A673 (cell line): Measurements from ENCODE around the gene CHRNA4. TPM values are rescaled to one million over a fixed set of nuclear protein-coding genes. Genes with fewer than 3 reads are reported as not detected.

ENCODE experiments used
- BruUV-seq: library from RNA; stranded (reverse); fragments of 400-500 nt; replicated peaks from 2 replicates; lab custom pipeline; 2021; lab: Mats Ljungman, UMichigan
- CTCF ChIA-PET: fragments of 300-600 bp; sonication (Branson Sonifier 250); formaldehyde crosslinking; loops from one replicate; lab custom pipeline; 2022; ENCODE audit warnings: antibody characterized with exemption; lab: Charles Lee
- POLR2A ChIA-PET: fragments of 300-600 bp; sonication (Branson Sonifier 250); formaldehyde crosslinking; loops from one replicate; lab custom pipeline; 2022; ENCODE audit warnings: antibody characterized with exemption; ENCODE audit not compliant: low non-redundant PET; lab: Charles Lee
- DNase-seq: peaks from one replicate; pipeline ENCODE4 v3.0.0-alpha.2; 2015; ENCODE audit warnings: low spot score
- H3K27ac ChIP-seq: fragments of 200-600 bp; sonication (generic); 2 replicates; pipeline ENCODE4 v1.5.1; 2016; ENCODE audit warnings: mixed run types, low read depth, mild to moderate bottlenecking, mixed read lengths, antibody characterized with exemption, low read length; ENCODE audit not compliant: poor library complexity, severe bottlenecking
- H3K27me3 ChIP-seq: fragments of 200-600 bp; sonication (generic); replicated peaks from 2 replicates; pipeline ENCODE4 v1.6.1; 2017; ENCODE audit warnings: mixed run types, low read depth, mild to moderate bottlenecking, mixed read lengths, antibody characterized with exemption, low read length; ENCODE audit not compliant: insufficient read depth, poor library complexity
- H3K36me3 ChIP-seq: fragments of 200-600 bp; sonication (generic); 2 replicates; pipeline ENCODE4 v1.6.1; 2016; ENCODE audit warnings: mixed run types, mild to moderate bottlenecking, mixed read lengths, antibody characterized with exemption, low read length; ENCODE audit not compliant: insufficient read depth, poor library complexity, severe bottlenecking
- H3K4me1 ChIP-seq: fragments of 200-600 bp; sonication (generic); 2 replicates; pipeline ENCODE4 v1.6.1; 2017; ENCODE audit warnings: mixed run types, mild to moderate bottlenecking, mixed read lengths, antibody characterized with exemption, low read length; ENCODE audit not compliant: insufficient read depth, poor library complexity, severe bottlenecking
- H3K4me3 ChIP-seq: fragments of 200-600 bp; sonication (generic); 2 replicates; pipeline ENCODE4 v1.5.1; 2016; ENCODE audit warnings: low read depth, mixed run types, mild to moderate bottlenecking, mixed read lengths, low read length; ENCODE audit not compliant: poor library complexity, severe bottlenecking
- H3K9me3 ChIP-seq: fragments of 200-600 bp; sonication (generic); 2 replicates; pipeline ENCODE4 v1.6.1; 2016; ENCODE audit warnings: mixed run types, low read depth, mild to moderate bottlenecking, mixed read lengths, antibody characterized with exemption, low read length; ENCODE audit not compliant: poor library complexity, severe bottlenecking
- EZH2 ChIP-seq: fragments of 200-600 bp; sonication (generic); IDR thresholded peaks from 2 replicates; pipeline ENCODE4 v1.6.1; 2017; ENCODE audit warnings: borderline replicate concordance, low read depth, mild to moderate bottlenecking, mixed read lengths, antibody characterized with exemption, low read length; ENCODE audit not compliant: poor library complexity, severe bottlenecking
- intact Hi-C: fragments of 100-400 bp; cut with micrococcal nuclease; formaldehyde crosslinking; loops from one replicate; pipeline ENCODE4 v1.10.0; 2022; ENCODE audit not compliant: unreplicated experiment
- total RNA-seq: library from RNA; stranded (reverse); gene quantifications from 2 replicates; pipeline ENCODE4 v1.2.3, GENCODE V29; 2021
- TF ChIP-seq, protein P1 (sequence below): fragments of 300-800, 200-600 bp; sonication (generic); conservative IDR thresholded peaks from 2 replicates; pipeline ENCODE4 v1.5.1; 2017; ENCODE audit warnings: low read depth, mild to moderate bottlenecking, antibody characterized with exemption, low read length, moderate library complexity, mixed read lengths

The CHRNA4 gene
- total RNA-seq, 1 experiment from 2014 or later, result 0.26 TPM

DNA sequence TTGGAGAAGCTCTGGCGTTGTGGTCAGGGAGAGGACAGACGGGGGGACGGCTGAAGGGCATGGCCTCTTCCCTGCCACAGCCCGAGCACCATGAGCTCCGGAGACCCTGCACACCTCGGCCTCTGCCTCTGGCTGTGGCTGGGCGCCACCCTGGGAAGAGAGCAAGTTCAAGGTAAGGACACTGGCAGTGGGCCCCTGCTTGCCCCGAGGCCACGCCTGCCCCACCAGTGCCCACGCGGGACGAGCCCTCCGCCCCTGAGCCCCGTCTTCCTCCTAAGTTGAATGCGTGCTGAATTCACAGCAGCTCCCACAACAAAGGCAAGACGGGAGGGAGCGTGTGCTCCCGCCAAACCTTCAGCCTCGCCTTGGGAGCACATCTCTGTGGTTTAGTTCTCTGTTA is 66.1 kb downstream of the CHRNA4 start:
- TF ChIP-seq, protein P1, sequence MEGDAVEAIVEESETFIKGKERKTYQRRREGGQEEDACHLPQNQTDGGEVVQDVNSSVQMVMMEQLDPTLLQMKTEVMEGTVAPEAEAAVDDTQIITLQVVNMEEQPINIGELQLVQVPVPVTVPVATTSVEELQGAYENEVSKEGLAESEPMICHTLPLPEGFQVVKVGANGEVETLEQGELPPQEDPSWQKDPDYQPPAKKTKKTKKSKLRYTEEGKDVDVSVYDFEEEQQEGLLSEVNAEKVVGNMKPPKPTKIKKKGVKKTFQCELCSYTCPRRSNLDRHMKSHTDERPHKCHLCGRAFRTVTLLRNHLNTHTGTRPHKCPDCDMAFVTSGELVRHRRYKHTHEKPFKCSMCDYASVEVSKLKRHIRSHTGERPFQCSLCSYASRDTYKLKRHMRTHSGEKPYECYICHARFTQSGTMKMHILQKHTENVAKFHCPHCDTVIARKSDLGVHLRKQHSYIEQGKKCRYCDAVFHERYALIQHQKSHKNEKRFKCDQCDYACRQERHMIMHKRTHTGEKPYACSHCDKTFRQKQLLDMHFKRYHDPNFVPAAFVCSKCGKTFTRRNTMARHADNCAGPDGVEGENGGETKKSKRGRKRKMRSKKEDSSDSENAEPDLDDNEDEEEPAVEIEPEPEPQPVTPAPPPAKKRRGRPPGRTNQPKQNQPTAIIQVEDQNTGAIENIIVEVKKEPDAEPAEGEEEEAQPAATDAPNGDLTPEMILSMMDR, result no peak
- TF ChIP-seq EZH2, result no peak
- H3K36me3 ChIP-seq, result no peaks in the 10 kb centered on the region
- intact Hi-C loops, result no loop called here
- POLR2A ChIA-PET, result no interaction called here
- CTCF ChIA-PET, result interaction anchor here (0.8 kb wide), 1 partner anchor 72 kb away, joined by 3 read pairs; no protein-coding TSS in a partner anchor
- H3K27ac ChIP-seq, result no peak overlapping the region
- peaks cover 47% of the 10 kb centered on the region for H3K27me3 ChIP-seq
- no TSS peak for BruUV-seq
- H3K9me3 ChIP-seq, result no peaks in the 10 kb centered on the region
- H3K4me3 ChIP-seq, result no peak overlapping the region
- no peaks in the 10 kb centered on the region for H3K4me1 ChIP-seq
- DNase-seq, result no peak

DNA sequence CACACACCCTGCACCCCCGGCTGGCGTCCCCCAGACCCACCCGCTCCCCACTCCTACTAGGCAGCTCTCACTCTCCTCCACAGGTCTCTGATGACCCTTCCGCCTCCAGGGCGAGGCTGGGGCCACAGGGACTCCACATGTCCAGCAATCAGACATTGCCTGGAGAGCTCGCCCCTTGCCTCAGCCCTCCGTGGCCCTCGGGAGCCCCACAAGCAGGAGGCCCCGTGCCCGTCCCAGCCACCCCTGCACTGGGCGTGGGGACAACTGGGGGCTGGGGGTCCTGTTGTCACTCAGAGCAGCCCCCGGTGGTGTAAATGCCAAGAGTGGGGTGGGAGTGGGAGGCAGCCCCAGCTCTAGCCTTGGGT is 66.6 kb downstream of the CHRNA4 start:
- intact Hi-C loops, result no loop called here

DNA sequence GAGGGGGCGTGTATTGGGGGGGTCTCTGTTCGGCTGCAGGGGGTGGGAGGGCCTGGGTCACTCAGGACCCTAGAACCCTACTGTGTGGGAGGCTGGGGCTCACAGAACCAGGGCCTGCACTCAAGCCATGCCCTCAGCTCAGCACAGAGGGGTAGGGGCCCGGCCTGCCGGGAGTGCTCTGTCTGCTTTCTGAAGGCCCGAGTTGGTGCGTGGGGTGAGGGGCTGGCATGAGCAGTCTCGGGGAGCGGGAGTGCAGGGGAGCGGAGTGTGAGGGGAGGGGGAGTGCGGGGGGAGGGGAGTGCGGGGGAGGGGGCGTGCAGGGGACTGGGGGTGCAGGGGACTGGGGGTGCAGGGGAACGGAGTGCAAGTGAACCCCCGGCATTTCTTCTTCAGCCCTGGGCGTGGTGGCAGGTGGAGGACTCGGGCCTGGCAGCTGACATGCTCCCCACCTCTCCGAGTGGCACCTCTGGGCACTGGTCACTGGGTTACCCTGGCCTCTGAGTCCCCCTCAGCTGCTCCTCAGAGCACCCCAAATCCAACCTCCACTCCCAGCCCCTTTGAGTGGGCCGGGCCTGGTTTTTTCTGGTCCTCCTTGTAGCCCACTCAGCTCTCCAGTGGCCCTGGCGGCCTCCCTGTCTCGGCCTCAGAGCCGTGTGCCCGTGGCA is 67.1 kb downstream of the CHRNA4 start:
- Histone ChIP-seq H3K9me3 (no peaks in the 10 kb centered on the region), H3K4me1 (no peaks in the 10 kb centered on the region), H3K36me3 (no peaks in the 10 kb centered on the region), H3K27me3 (peaks cover 37% of the 10 kb centered on the region), H3K27ac (no peak overlapping the region), H3K4me3 (no peak overlapping the region)
- ChIA-PET CTCF (no interaction called here), POLR2A (no interaction called here)
- TF ChIP-seq, protein P1, result no peak
- no peak for TF ChIP-seq EZH2
- intact Hi-C loops, result no loop called here
- peak; percentile 32 for DNase-seq
- no TSS peak for BruUV-seq

More for the DNA sequence above, 66.6 kb downstream of the CHRNA4 start:
- no TSS peak for BruUV-seq
- DNase-seq, result no peak
- Histone ChIP-seq H3K4me3 (no peak overlapping the region), H3K36me3 (no peaks in the 10 kb centered on the region), H3K4me1 (no peaks in the 10 kb centered on the region), H3K9me3 (no peaks in the 10 kb centered on the region), H3K27ac (no peak overlapping the region), H3K27me3 (peaks cover 42% of the 10 kb centered on the region)
- ChIA-PET CTCF (interaction anchor here (0.8 kb wide), 1 partner anchor 71 kb away, joined by 3 read pairs; no protein-coding TSS in a partner anchor), POLR2A (no interaction called here)
- TF ChIP-seq, protein P1, result no peak
- no peak for TF ChIP-seq EZH2
